HG02870 (cell line): ENCODE data around the gene FKBP1A.

Experiments used
- ATAC-seq: cut with Tn5 transposase; IDR thresholded peaks from one replicate; pipeline ENCODE4 v1.9.1; 2021; ENCODE audit warnings: mild to moderate bottlenecking, moderate library complexity; ENCODE audit not compliant: unreplicated experiment

Gene FKBP1A

GRCh38 chr20:1392693-1393506, at the start of gene FKBP1A:
FKBP1A (minus strand) TSS chr20:1393054; CDS start chr20:1392998, 56 bp downstream.
- ATAC-seq: peak; percentile 73

GRCh38 chr20:1442304-1442703, 49.5 kb upstream of the FKBP1A start:
- no peak for ATAC-seq

GRCh38 chr20:1441133-1441532, 48.3 kb upstream of the FKBP1A start:
- ATAC-seq: no peak

GRCh38 chr20:1440024-1440423, 47.2 kb upstream of the FKBP1A start:
- no peak for ATAC-seq

DNA sequence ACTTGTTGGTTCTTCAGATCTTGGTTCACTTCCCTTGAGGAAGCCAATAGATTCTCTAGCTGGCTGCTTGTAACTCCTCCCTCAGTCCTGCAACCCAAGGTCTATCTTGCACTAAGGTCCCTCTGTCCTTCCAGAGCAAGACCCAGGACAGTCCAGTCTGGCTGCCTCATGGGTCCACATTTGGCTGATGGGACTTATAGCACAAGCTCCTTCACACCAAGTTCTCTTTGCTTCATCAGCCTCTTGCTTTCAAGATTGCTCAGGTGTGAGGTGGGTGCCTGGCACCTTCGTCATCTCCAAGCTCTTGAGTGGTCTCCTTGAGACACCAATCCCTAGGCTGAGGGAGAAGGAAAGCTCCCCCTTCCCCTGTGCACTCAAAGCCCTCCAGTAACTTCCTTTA, 45.5 kb upstream of the FKBP1A start:
- no peak for ATAC-seq

DNA sequence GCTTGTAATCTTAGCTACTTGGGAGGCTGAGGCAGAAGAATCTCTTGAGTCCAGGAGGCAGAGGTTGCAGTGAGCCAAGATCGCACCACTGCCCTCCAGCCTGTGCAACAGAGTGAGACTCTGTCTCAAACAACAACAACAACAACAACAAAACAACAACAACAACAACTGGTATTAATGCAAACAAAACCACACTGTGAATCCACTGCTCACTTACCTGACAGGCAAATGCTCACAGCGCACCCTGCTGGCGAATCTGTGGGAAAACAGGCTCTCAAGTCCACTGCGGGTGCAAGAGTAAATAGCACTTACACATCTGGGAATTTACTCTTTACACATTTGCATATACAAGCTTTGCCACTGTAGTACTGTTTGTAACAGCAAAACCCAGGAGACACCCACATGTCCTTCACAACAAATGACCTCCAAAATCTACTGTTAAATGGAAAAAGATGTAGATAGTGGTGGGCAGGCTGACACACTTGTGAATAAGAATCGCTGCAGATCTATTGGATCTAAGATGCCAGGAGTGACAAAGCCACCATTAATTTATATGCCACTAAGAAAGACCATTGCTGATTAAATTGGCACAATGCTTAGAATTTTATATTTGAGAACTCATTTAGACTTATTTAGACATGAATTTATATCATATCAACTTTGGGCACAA, 44.5 kb upstream of the FKBP1A start:
- ATAC-seq: no peak

DNA sequence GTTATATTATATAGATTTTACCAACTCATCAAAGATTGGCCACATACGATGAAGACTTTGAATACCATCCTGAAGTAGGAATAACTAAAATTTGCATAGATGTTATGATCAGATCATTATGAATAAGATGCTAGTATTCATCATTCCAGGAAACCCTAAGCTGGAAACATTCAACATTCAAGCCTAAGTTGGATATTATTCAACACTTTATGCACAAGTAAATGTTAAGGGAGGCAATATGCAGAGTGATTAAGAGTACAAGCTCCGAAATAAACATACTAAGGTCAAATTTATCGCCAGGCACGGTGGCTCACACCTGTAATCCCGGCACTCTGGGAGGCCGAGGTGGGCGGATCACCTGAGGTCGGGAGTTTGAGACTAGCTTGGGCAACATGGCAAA, 43.4 kb upstream of the FKBP1A start:
- ATAC-seq: no peak

DNA sequence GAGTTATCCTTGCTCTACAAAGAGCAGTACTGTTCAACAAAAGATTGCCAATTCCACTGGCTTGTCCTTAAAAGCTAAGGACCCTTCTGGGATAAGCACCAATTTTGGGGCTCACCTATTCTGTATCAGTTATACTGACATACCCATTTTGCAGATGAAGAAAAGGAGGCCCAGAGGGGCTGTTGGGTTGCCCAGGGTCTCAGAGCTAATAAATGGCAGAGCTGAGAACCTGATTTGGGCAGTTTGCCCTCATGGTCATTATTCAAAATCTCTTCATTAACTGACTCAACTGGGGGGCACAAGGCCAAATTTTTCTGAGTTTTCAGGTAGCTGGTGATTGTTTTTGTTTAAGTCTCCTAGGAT, 42.5 kb upstream of the FKBP1A start:
- ATAC-seq: no peak

DNA sequence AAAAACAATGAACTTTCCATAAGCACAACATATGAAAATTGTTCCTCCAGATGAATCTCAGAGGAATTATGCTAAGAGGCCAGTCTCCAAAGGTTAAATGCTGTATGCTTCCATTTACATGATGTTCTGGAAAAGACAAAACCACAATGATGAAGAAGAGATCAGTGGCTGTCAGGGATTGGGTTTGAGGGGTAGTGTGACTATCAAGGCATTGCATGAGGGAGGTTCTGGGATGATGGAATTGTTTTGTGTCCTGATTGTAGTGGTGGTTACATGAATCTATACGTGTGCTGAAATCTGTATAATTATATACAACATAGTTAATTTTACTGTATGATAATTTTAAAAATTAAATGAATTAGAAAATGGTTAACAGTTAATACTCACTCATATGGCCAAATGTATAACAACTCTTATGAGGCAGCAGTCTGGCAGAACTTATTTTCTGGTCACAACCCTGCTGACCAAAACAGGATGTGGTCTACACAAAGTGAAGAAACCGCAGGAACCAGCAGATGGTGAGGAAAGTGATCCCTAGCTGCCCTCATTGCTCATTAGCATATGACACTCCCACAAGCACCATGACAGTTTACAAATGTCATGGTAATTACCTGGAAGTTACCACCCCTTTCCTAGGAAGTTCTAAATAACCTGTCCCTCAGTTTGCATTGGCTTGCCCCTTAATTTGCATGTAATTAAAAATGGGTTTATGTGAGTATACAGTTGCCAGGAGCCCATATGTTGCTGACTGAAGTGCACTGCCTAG, 41.9 kb upstream of the FKBP1A start:
- ATAC-seq: peak; percentile 89

DNA sequence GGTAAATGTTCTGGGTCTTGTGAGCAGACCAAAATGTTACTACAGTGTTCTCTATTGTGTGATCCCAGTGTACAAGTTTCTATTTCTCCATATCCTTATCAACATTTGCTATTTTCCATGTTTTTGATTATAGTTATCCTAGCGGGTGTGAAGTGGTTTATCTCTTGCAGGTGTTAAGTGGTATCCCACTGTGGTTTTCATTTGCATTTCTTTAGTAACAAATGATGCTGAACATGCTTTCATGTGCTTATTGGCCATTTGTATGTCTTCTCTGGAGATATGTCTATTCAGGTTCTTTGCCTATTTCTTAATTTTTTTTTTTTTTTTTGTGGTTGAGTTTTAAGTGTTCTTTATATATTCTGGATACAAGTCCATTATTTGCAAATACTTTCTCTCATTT, 38.3 kb upstream of the FKBP1A start:
- no peak for ATAC-seq

GRCh38 chr20:1430004-1430451, 37.2 kb upstream of the FKBP1A start:
- no peak for ATAC-seq

GRCh38 chr20:1429143-1429728, 36.4 kb upstream of the FKBP1A start:
- ATAC-seq: no peak

GRCh38 chr20:1427457-1428054, 34.7 kb upstream of the FKBP1A start:
- ATAC-seq: no peak

DNA sequence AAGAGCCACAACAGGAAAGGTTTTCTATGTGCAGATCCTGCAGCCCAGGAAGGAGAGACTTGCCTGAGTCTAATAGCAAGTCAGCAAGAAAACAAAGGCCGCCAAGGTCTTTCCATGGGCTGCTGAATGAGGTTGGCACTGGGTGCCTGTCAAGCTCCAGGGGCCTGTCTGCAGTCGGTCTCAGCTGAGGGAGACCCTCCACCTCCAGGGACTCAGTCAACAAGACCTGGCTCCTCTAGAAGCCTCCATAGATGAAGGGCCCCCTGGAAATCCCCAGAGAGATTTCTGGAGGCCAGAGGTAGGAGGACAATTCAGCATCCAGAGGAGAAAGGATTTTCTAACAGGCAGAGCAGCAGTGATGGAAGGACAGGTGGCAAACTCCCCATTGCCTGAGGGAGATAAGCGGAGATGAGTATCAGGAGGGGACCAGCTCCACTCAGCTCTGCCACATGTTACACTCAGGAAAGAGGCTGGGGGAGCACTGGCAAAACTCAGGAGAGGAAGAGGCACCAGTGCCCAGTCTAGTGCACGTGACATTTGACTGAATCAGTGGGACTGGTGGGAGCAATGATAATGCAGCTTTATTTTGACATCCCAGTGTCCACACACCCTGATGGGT, 33.5 kb upstream of the FKBP1A start:
- no peak for ATAC-seq

- no peak for ATAC-seq
Measured at GRCh38 chr20:1424336-1424735, 31.5 kb upstream of the FKBP1A start.

- ATAC-seq: no peak
Measured at GRCh38 chr20:1423625-1424106, 30.8 kb upstream of the FKBP1A start.

DNA sequence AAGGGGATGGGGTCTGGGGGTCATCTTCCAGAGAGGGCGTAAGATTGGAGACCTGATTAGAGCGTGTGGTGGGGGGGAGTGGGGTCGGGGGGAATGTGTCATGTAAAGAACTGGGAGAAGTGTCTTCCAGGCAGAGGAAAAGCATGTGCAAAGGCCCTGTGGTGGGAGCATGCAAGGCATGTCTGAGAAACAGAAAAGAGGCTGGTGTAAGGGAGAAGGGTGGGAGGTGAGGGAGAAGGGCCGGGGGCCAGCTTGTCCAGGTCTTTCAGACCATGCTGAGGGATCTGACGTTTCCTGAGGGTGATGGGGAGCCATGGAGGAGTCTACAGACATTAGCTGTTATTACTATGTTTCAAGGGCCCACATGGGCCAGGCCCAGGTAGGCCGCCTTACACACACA, 30.4 kb upstream of the FKBP1A start:
- ATAC-seq: no peak

GRCh38 chr20:1422753-1423152, 29.9 kb upstream of the FKBP1A start:
- ATAC-seq: no peak

GRCh38 chr20:1420066-1420465, 27.2 kb upstream of the FKBP1A start:
- no peak for ATAC-seq

GRCh38 chr20:1418350-1418749, 25.5 kb upstream of the FKBP1A start:
- ATAC-seq: no peak
